ENCODE results near the gene PURB.
"Not testable (repeated sequence)": the region's sequence is repeated elsewhere in the genome, so short reads cannot be mapped to it uniquely, and the experiment has no call there.

The PURB gene

DNA sequence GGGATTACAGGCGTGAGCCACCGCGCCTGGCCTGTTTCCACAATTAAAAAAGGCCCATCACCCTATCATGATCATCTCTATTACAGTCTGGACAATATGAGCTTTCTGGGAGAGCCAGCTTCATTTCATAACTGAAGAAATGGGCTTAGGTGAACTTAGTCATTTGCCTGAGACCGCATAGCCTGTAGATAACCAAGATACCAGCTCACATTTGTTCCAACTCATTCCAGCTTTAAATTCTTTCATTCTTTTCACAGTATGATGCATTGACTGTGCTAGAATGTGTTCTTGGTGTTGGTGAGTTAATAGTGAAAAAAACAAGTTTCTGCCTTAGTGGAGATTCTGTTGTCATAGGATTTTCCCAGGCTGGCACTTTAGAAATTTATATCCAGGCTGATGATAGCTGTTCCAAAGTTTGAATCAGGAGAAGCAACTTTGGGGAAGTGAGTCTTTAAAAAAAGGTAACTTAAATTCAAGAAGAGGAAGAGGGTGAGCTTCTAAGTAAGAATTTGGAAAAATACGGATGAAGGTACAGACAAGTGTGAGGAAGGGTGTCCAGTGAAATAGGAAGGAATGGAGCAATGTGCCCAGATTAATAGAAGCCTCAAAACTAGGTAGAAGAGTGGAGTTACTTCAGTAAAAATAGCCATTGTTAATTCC lies 35.3 kb downstream of the PURB start:
- DNase-seq = no peak

DNA sequence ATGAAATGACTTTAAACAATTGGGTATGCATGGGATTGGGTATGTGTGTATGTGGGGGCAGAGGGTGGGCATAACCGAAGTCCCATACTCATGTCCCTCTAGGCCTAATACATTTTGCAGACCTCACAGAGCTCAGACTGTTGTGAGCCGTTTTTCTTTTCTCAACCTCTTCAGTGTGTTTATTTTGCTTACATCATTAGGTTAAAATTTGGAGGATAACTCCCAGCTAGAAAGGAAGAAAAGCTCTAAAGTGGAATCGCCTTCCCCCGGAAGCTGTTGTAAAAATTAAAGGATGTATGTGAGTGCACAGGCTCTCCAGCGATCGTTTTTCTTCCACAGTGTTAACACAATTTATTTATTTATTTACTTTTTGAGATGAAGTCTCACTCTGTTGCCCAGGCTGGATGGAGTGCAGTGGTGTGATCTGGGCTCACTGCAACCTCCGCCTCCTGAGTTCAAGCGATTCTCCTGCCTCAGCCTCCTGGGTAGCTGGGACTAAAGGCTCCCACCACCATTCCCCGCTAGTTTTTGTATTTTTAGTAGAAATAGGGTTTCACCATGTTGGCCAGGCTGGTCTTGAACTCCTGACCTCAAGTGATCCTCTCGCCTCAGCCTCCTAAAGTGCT lies 36.0 kb downstream of the PURB start:
- no peak for DNase-seq

DNA sequence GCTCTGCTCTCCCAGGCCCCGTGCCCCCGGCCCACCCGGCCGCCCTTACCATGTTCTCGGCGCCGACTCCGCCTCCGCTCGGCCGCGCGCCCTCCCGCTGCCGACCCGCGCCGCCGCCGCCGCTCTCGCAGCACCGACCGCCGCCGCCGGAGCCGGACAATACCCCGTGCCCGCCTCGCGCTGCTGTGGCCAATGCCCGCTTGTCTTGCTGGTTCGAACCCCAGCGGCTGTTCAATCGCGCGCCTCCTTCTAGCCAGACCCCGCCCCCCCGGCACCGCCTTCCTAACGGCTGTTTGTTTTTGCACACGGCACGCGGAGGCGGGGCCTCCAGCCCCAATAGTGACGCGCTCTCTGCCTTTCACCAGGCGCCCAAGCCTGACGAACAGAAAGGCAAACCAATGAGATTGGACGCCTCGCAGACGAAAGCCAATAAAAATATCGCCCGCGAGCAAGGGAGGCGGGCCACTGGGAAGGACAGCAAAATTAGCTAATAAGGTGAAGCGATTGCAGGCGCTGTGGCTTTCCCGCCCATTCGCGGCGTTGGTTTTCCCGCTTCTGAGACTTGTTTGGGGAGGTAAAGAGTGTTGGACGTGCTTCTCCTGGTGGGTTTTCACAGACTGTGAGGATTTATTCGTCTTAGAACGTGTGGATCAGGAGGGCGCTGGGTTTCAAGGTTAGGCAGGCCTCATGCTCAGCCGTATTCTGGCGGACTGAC lies 37.3 kb downstream of the PURB start, which contains the start of gene H2AZ2:
TSS of gene H2AZ2 (minus strand) at position 168 of the 715 bp plus-strand sequence. CDS start at position 52, 116 bp downstream.
- DNase-seq = peak; percentile 93 to 100 (median 99)

DNA sequence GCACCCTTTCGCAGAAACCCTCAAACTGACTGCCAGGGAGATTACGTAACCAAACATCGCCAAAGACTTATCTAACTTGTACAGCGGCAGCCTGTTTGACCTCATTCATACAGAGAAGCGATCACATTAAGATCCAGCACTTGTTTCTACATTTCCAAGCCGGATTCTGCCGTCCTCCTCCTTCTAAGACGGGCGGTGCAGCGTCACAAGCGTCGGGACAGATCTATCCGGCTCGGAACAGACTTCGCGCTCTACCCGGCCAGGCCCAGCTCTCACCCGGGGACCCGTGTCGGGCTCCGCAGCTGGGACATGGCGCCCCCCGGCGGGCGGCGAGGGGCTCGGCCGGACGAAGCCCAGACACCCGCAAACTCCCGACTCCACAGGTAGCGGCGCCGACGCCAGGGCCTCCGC lies 37.8 kb downstream of the PURB start:
- DNase-seq = peak; percentile 71 to 98 (median 93)

DNA sequence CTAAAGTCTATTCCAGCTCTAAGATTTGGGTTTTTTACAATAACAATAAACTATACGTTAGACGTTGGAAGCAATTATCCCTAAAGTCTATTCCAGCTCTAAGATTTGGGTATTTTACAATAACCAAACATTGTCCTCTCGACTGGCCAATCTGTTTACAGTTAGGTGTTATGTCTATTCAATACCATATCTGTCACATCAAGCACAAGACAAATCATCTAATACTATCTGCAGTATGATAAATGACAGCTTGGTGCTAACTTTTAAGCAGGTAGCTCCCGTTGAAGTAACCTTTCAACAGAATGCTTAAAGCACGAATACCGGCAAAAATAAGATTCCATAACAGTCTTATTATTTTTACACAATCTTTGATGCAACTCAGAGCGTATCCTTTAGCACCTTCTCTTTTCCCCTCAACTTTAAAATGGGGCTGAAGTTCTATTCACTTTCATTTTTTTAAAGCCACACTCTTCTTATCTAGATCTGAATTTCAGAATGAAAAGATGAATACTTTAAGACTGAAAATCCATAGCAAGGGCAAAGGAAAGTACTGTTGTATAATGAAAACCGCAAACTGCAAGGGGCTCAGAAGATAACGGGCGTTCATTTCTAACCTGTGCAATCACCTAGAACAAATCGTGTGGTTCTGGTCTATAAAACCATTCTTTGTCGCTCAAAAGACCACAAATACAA lies 38.4 kb downstream of the PURB start:
- no peak for DNase-seq

DNA sequence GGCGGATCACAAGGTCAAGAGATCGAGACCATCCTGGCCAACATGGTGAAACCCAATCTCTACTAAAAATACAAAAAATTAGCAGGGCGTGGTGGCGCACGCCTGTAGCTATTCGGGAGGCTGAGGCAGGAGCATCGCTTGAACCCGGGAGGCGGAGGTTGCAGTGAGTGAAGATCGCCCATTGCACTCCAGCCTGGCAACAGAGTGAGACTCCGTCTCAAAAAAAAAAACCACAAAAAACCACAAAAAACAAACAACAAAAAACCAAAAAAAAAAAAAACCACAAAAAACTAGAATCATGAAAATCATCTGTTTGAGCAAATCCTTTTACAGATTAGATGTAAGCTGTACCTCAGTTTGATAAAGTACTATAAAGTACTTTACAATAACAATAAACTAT lies 38.9 kb downstream of the PURB start:
- DNase-seq = not testable (repeated sequence)

DNA sequence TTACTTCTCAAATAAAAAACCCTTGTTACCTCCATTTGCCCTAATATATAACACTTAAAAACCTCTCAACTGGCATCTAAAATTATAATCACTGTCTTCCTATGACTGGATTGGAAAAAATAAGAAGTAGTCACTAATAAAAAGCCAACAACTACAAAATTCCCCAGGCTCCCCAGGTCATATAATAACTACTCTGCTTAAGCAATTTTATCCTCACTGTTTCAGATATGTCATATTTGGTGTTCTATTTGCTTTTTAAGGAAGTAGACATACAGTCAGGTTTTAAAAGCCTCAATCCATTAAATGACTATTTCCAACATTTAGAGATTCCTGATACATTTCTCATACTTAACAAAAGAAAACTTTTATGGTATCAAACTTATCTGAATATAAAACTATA lies 39.9 kb downstream of the PURB start:
- DNase-seq = no peak

DNA sequence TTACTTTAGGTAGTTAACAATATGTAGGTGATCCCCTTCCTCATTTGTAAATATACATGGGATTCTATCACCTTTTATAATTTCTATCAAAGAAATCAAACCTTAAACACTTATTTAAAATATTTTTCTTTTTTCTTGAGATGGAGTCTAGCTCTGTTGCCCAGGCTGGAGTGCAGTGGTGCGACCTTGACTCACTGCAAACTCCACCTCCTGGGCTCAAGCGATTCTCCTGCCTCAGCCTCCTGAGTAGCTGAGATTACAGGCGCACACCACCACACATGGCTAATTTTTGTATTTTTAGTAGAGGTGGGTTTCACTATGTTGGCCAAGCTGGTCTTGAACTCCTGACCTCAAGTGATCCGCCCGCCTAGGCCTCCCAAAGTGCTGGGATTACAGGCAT lies 41.9 kb downstream of the PURB start:
- DNase-seq = not testable (repeated sequence)

DNA sequence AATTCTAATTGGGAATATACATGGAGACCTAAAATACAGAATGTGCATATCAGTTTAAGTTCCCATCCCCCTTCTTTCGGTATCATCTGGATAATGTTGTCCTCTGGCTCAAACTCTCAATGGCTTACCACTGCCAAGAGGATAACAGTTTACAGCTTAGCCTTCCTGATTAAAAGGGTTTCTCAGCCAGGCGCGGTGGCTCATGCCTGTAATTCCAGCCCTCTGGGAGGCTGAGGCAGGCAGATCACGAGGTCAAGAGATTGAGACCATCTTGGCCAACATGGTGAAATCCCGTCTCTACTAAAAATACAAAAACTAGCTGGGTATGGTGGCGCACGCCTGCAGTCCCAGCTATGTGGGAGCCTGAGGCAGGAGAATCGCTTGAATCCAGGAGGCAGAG lies 42.7 kb downstream of the PURB start:
- DNase-seq = not testable (repeated sequence)

DNA sequence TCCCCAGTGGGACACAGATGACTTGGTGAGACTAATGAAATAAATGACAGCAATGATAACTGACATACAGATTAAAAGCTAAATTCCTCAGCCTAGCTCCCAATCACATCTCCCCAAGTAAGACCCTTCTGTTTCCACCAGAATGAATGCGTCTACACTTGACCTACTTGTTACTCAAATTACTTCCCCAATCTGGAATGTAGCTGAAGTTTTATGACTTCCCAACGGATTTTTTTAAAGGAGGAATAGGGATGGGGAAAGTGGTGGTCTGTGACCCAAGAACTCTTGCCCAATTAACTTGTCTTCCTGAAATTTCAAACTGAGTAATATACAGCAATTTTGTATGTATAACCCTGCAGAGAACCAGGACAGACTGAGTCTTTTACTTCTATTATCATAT lies 46.6 kb downstream of the PURB start:
- no peak for DNase-seq

DNA sequence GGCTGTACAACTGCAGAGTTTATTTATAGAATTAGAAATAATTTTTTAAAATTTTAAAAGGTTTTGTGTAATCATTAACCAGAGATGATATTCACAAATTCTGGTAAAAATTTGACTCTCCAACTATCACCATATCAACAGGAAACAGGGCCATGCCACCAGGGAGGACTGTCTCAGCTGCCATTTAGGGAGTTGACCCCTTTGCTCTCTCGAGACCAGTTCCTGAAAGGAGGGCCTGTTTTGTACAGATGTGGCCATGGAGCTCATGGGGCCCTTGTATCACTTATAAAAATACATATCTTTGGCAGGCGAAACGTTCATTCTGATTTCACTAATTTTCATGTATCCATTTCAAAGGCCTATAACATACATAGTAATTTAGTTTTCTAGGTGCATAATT lies 57.8 kb downstream of the PURB start:
- no peak for DNase-seq
